IMR-90 (cell line): Measurements from ENCODE around the gene TAS2R10. TPM values are rescaled to one million over a fixed set of nuclear protein-coding genes. Genes with fewer than 3 reads are reported as not detected.

Experiments used
- ATAC-seq: fragments of 200-7000 bp; cut with Tn5 transposase; 2 replicates; pipeline ENCODE4 v1.9.1; 2020; ENCODE audit warnings: low read depth, mild to moderate bottlenecking, moderate library complexity
- BruUV-seq: library from RNA; stranded (reverse); fragments of 400-500 nt; replicated peaks from 2 replicates; lab custom pipeline; 2021; lab: Mats Ljungman, UMichigan
- CTCF ChIA-PET: fragments of 300-600 bp; formaldehyde crosslinking; extraction: SDS; loops from one replicate; lab custom pipeline; 2021; ENCODE audit warnings: antibody characterized with exemption; lab: Yijun Ruan, JAX
- POLR2A ChIA-PET: fragments of 300-600 bp; sonication (Branson Sonifier 250); formaldehyde crosslinking; loops from one replicate; lab custom pipeline; 2022; ENCODE audit warnings: antibody characterized with exemption; ENCODE audit not compliant: unreplicated experiment; lab: Charles Lee
- DNase-seq: peaks from one replicate; pipeline ENCODE4 v3.0.0; 2013
- H2AFZ ChIP-seq: replicated peaks from 2 replicates; pipeline ENCODE3; 2013; ENCODE audit warnings: low read length, mild to moderate bottlenecking; ENCODE audit not compliant: poor library complexity
- H2AK5ac ChIP-seq: 2 replicates; pipeline ENCODE4 v1.6.1; 2013; ENCODE audit warnings: low read depth, low read length, inconsistent platforms
- H2AK9ac ChIP-seq: replicated peaks from 2 replicates; pipeline ENCODE3; 2013; ENCODE audit warnings: mild to moderate bottlenecking, low read depth, low read length, moderate library complexity; ENCODE audit not compliant: poor library complexity
- H2BK120ac ChIP-seq: 2 replicates; pipeline ENCODE4 v1.6.1; 2013; ENCODE audit warnings: low read depth, low read length, inconsistent platforms
- H2BK15ac ChIP-seq: 3 replicates; pipeline ENCODE4 v1.6.1; 2013; ENCODE audit warnings: low read depth, low read length, inconsistent platforms
- H2BK20ac ChIP-seq: 2 replicates; pipeline ENCODE4 v1.6.1; 2013; ENCODE audit warnings: low read depth, mild to moderate bottlenecking, inconsistent platforms, low read length, moderate library complexity
- H2BK5ac ChIP-seq: 2 replicates; pipeline ENCODE4 v1.6.1; 2013; ENCODE audit warnings: mild to moderate bottlenecking, low read depth, low read length, inconsistent platforms; ENCODE audit not compliant: poor library complexity, severe bottlenecking
- H3K14ac ChIP-seq: replicated peaks from 2 replicates; pipeline ENCODE4 v1.6.1; 2013; ENCODE audit warnings: low read depth, low read length, inconsistent platforms
- H3K18ac ChIP-seq: 2 replicates; pipeline ENCODE4 v1.6.1; 2013; ENCODE audit warnings: low read depth, low read length, control low read depth
- H3K23ac ChIP-seq: 2 replicates; pipeline ENCODE4 v1.6.1; 2013; ENCODE audit warnings: low read depth, low read length, inconsistent platforms
- H3K27ac ChIP-seq: 2 replicates; pipeline ENCODE4 v1.5.1; 2013; ENCODE audit warnings: mild to moderate bottlenecking, control low read depth, low read length; ENCODE audit not compliant: insufficient read depth
- H3K27me3 ChIP-seq: 2 replicates; pipeline ENCODE4 v1.6.1; 2013; ENCODE audit warnings: low read length; ENCODE audit not compliant: control insufficient read depth, insufficient read depth
- H3K36me3 ChIP-seq: 2 replicates; pipeline ENCODE4 v1.6.1; 2013; ENCODE audit warnings: low read length, mixed read lengths; ENCODE audit not compliant: control insufficient read depth, insufficient read depth
- H3K4ac ChIP-seq: 2 replicates; pipeline ENCODE4 v1.6.1; 2013; ENCODE audit warnings: low read depth, low read length, inconsistent platforms
- H3K4me1 ChIP-seq: 2 replicates; pipeline ENCODE4 v1.6.1; 2013; ENCODE audit warnings: low read length, mixed read lengths; ENCODE audit not compliant: control insufficient read depth, insufficient read depth
- H3K4me2 ChIP-seq: 2 replicates; pipeline ENCODE4 v1.6.1; 2013; ENCODE audit warnings: low read depth, mild to moderate bottlenecking, control low read depth, low read length, moderate library complexity
- H3K4me3 ChIP-seq: 2 replicates; pipeline ENCODE4 v1.5.1; 2013; ENCODE audit warnings: low read depth, mild to moderate bottlenecking, control low read depth, low read length, moderate library complexity; ENCODE audit not compliant: insufficient read depth
- H3K56ac ChIP-seq: 2 replicates; pipeline ENCODE4 v1.6.1; 2013; ENCODE audit warnings: low read length, inconsistent platforms; ENCODE audit not compliant: insufficient read depth; ENCODE audit errors: extremely low read depth
- H3K79me1 ChIP-seq, 2 experiments: 2 replicates each; pipeline ENCODE4 v1.6.1; 2013; ENCODE audit warnings: low read length in 2 of 2, inconsistent platforms in 1 of 2, low read depth in 1 of 2
- H3K9ac ChIP-seq: 2 replicates; pipeline ENCODE4 v1.6.1; 2013; ENCODE audit warnings: low read depth, low read length, control low read depth
- H3K9me1 ChIP-seq: 2 replicates; pipeline ENCODE4 v1.6.1; 2013; ENCODE audit warnings: low read length, inconsistent platforms; ENCODE audit not compliant: insufficient read depth
- H3K9me3 ChIP-seq: 2 replicates; pipeline ENCODE4 v1.6.1; 2013; ENCODE audit warnings: low read length; ENCODE audit not compliant: control insufficient read depth, insufficient read depth
- H4K20me1 ChIP-seq: 2 replicates; pipeline ENCODE4 v1.6.1; 2013; ENCODE audit warnings: low read length, inconsistent platforms; ENCODE audit not compliant: insufficient read depth
- H4K5ac ChIP-seq: 2 replicates; pipeline ENCODE4 v1.6.1; 2013; ENCODE audit warnings: mild to moderate bottlenecking, low read depth, low read length, control low read depth
- H4K8ac ChIP-seq, 2 experiments: 2 replicates each; pipeline ENCODE4 v1.6.1; 2013; ENCODE audit warnings: low read depth in 2 of 2, low read length in 2 of 2, control low read depth in 1 of 2, inconsistent platforms in 1 of 2
- H4K91ac ChIP-seq: 2 replicates; pipeline ENCODE4 v1.6.1; 2013; ENCODE audit warnings: low read depth, low read length, inconsistent platforms; ENCODE audit not compliant: insufficient read depth
- BHLHE40 ChIP-seq: fragments of 150-350 bp; IDR thresholded peaks from 2 replicates; pipeline ENCODE4 v1.6.1; 2016; ENCODE audit warnings: mild to moderate bottlenecking, low read depth, low read length
- CEBPB ChIP-seq: IDR thresholded peaks from 2 replicates; pipeline ENCODE4 v1.6.1; 2012; ENCODE audit warnings: low read depth, low read length, improper control_type of control experiment
- CHD1 ChIP-seq: IDR thresholded peaks from 2 replicates; pipeline ENCODE4 v1.6.1; 2012; ENCODE audit warnings: low read depth, low read length, improper control_type of control experiment
- CTCF ChIP-seq: conservative IDR thresholded peaks from 2 replicates; pipeline ENCODE4 v1.5.1; 2012; ENCODE audit warnings: mild to moderate bottlenecking, low read depth, low read length, improper control_type of control experiment
- ELK1 ChIP-seq: fragments of 150-350 bp; IDR thresholded peaks from 2 replicates; pipeline ENCODE4 v1.6.1; 2016; ENCODE audit warnings: low read depth, mild to moderate bottlenecking, low read length, moderate library complexity, borderline replicate concordance
- FOS ChIP-seq: fragments of 150-350 bp; IDR thresholded peaks from 2 replicates; pipeline ENCODE4 v1.6.1; 2016; ENCODE audit warnings: low read depth, low read length
- MAFK ChIP-seq: IDR thresholded peaks from 2 replicates; pipeline ENCODE4 v1.6.1; 2012; ENCODE audit warnings: low read depth, low read length, improper control_type of control experiment
- MAZ ChIP-seq: IDR thresholded peaks from 2 replicates; pipeline ENCODE4 v1.6.1; 2012; ENCODE audit warnings: low read depth, mild to moderate bottlenecking, low read length, improper control_type of control experiment, moderate library complexity, borderline replicate concordance
- MXI1 ChIP-seq: IDR thresholded peaks from 2 replicates; pipeline ENCODE4 v1.6.1; 2012; ENCODE audit warnings: low read depth, mild to moderate bottlenecking, low read length, moderate library complexity, borderline replicate concordance
- NFE2L2 ChIP-seq: fragments of 150-350 bp; IDR thresholded peaks from 2 replicates; pipeline ENCODE4 v1.6.1; 2016; ENCODE audit warnings: low read depth, mild to moderate bottlenecking, low read length
- RAD21 ChIP-seq: IDR thresholded peaks from 2 replicates; pipeline ENCODE4 v1.6.1; 2012; ENCODE audit warnings: low read length, improper control_type of control experiment
- RCOR1 ChIP-seq: IDR thresholded peaks from 2 replicates; pipeline ENCODE4 v1.6.1; 2012; ENCODE audit warnings: mild to moderate bottlenecking, low read length, improper control_type of control experiment; ENCODE audit not compliant: insufficient replicate concordance
- RFX5 ChIP-seq: IDR thresholded peaks from 2 replicates; pipeline ENCODE4 v1.8.0; 2012; ENCODE audit warnings: low read depth, mild to moderate bottlenecking, low read length, moderate library complexity
- USF2 ChIP-seq: fragments of 150-350 bp; IDR thresholded peaks from 2 replicates; pipeline ENCODE4 v1.6.1; 2017; ENCODE audit warnings: mild to moderate bottlenecking, antibody characterized with exemption, low read length, low read depth
- WGBS, 2 experiments: methylation state at CpG; one replicate each; pipeline versions ENCODE4 v1.1.5 to v1.1.7; 2013; ENCODE audit warnings: missing lambda C conversion rate in 2 of 2; ENCODE audit not compliant: insufficient read length in 1 of 2; ENCODE audit errors: extremely low coverage in 2 of 2; 5-methylcytosine and 5-hydroxymethylcytosine counted together
- dilution Hi-C: fragments of 300-500 bp; cut with HindIII; formaldehyde crosslinking; loops from one replicate; pipeline ENCODE4 v1.14.3; 2018; ENCODE audit warnings: low sequenced_read_pairs; ENCODE audit not compliant: unreplicated experiment
- in situ Hi-C: fragments of 300-500 bp; cut with MboI; formaldehyde crosslinking; loops from 3 replicates; pipeline ENCODE4 v1.14.3; 2019; ENCODE audit warnings: low sequenced_read_pairs, inconsistent platforms, mixed read lengths
- intact Hi-C: fragments of 100-400 bp; cut with micrococcal nuclease; formaldehyde crosslinking; loops from 2 replicates; pipeline ENCODE4 v1.10.0; 2022
- polyA plus RNA-seq, 3 experiments: library from polyadenylated mRNA; depleted of rRNA; stranded (reverse); fragments of >200 nt; gene quantifications; 2 replicates each; pipeline ENCODE4 v1.2.3, GENCODE V29; 2012; ENCODE audit warnings: low replicate concordance in 1 of 3
- total RNA-seq: library from RNA; depleted of rRNA; stranded (reverse); fragments of >200 nt; gene quantifications from 2 replicates; pipeline ENCODE4 v1.2.3, GENCODE V29; 2012

TAS2R10 gene
- total and polyA plus RNA-seq, 2 of the 4 experiments (the other 2 are of a cell fraction) = 0.07 to 0.36 TPM

- no peaks in the 10 kb centered on the region for H3K9me1 ChIP-seq
- no peak overlapping the region for H3K23ac ChIP-seq
- ChIA-PET POLR2A (no interaction called here), CTCF (no interaction called here)
- H3K4me3 ChIP-seq = no peak overlapping the region
- no peak overlapping the region for H3K14ac ChIP-seq
- H4K5ac ChIP-seq = no peak overlapping the region
- no peaks in the 10 kb centered on the region; the same call in 1 of the 2 replicates for H3K27me3 ChIP-seq
- no peak overlapping the region for H2AFZ ChIP-seq
- H4K20me1 ChIP-seq = no peaks in the 10 kb centered on the region
- no peak overlapping the region for H3K27ac ChIP-seq
- no peaks in the 10 kb centered on the region for H3K9me3 ChIP-seq
- H2BK15ac ChIP-seq = no peak overlapping the region
- in situ Hi-C loops (no loop called here), dilution Hi-C loops (no loop called here), intact Hi-C loops (no loop called here)
- no peaks in the 10 kb centered on the region for H3K79me1 ChIP-seq
- no peak for DNase-seq
- no peak overlapping the region for H3K56ac ChIP-seq
- no peaks in the 10 kb centered on the region for H3K4me1 ChIP-seq
- H3K9ac ChIP-seq = no peak overlapping the region
- no peaks in the 10 kb centered on the region for H3K36me3 ChIP-seq
- TF ChIP-seq USF2 = no peak
- no peak for TF ChIP-seq MAFK
- no peak for TF ChIP-seq RFX5
- no peak for TF ChIP-seq RCOR1
- TF ChIP-seq CEBPB = no peak
- no peak for TF ChIP-seq FOS
- TF ChIP-seq BHLHE40 = no peak
- TF ChIP-seq CHD1 = no peak
- no peak for TF ChIP-seq NFE2L2
- TF ChIP-seq RAD21 = no peak
- no peak for TF ChIP-seq MXI1
- TF ChIP-seq ELK1 = no peak
- TF ChIP-seq MAZ = no peak
- TF ChIP-seq CTCF = no peak
- no peak overlapping the region for H3K18ac ChIP-seq
- no peak overlapping the region for H2BK120ac ChIP-seq
- BruUV-seq = no TSS peak
- no peak overlapping the region for H4K91ac ChIP-seq
- H2AK9ac ChIP-seq = no peak overlapping the region
- H2BK20ac ChIP-seq = no peak overlapping the region
- no CpG with 5 or more reads among the region's 3 CpGs for WGBS, 2 experiments
- H3K4ac ChIP-seq = no peak overlapping the region
- no peak overlapping the region for H3K4me2 ChIP-seq
- H2AK5ac ChIP-seq = no peak overlapping the region
- no peak overlapping the region for H2BK5ac ChIP-seq
- H4K8ac ChIP-seq = no peak overlapping the region
- ATAC-seq = no peak
These were observed 14.1 kb downstream of the TAS2R10 start for GRCh38 chr12:10811883-10812536.
